Measurements from ENCODE around the gene RHOT2. TPM values are rescaled to one million over a fixed set of nuclear protein-coding genes. Genes with fewer than 3 reads are reported as not detected.

Gene RHOT2
- total and polyA plus RNA-seq, 2 donors (not counting 3 experiments of a cell fraction or from before 2014, with no cell fraction given), result 106 to 139 TPM

GRCh38 chr16:634996-635395 is 32.9 kb upstream of the RHOT2 start:
- ChIA-PET POLR2A (no interaction called here), CTCF (interaction anchor here (0.6 to 0.8 kb wide), 2 partner anchors 14 to 45 kb away, joined by 3 read pairs; partner anchors contain the start of gene RAB40C)
- Histone ChIP-seq H3K9me3 (replicated peaks; ENCODE audit: control insufficient read depth, insufficient read depth, low read length) (no peaks in the 10 kb centered on the region), H3K4me3 (replicated peaks in 1 of 3; ENCODE audit: insufficient read depth in 1 of 3, low read depth in 1 of 3, low read length in 3 of 3) (peak overlapping the region in 2 of 3 experiments; percentile 61 to 82), H3K4me1 (ENCODE audit: control insufficient read depth, extremely low read depth, insufficient read depth, low read length) (peaks cover 4% of the 10 kb centered on the region), H3K9me1 (replicated peaks; ENCODE audit: control insufficient read depth, extremely low read depth, insufficient read depth, low read length) (no peaks in the 10 kb centered on the region), H3K4me2 (ENCODE audit: insufficient read depth, low read length) (peak overlapping the region; percentile 48), H3K79me2 (ENCODE audit: control insufficient read depth, insufficient read depth, low read length) (peaks cover 8% of the 10 kb centered on the region), H3K36me3 (ENCODE audit: control insufficient read depth in 2 of 2, extremely low read depth in 1 of 2, insufficient read depth in 2 of 2, low read length in 2 of 2) (no peaks in the 10 kb centered on the region), H3K27ac (ENCODE audit: insufficient read depth, low read depth, low read length) (no peak overlapping the region), H2AFZ (ENCODE audit: low read depth, low read length) (no peak overlapping the region), H3K9ac (replicated peaks; ENCODE audit: extremely low read depth, insufficient read depth, low read length) (no peak overlapping the region), H4K20me1 (replicated peaks; ENCODE audit: control insufficient read depth, extremely low read depth, insufficient read depth, low read length) (no peaks in the 10 kb centered on the region), H3K27me3 (ENCODE audit: control insufficient read depth in 2 of 2, insufficient read depth in 2 of 2, low read length in 2 of 2) (no peaks in the 10 kb centered on the region)
- TF ChIP-seq POLR2AphosphoS5 (IDR thresholded peaks at IDR 0.05; ENCODE audit: insufficient read depth, low read depth, low read length) (no peak), JUN (IDR thresholded peaks at IDR 0.05; ENCODE audit: borderline replicate concordance, insufficient read depth, insufficient read length, low read depth) (no peak), POLR2A (IDR thresholded peaks at IDR 0.05; ENCODE audit: low read depth, low read length) (no peak), MYC (IDR thresholded peaks at IDR 0.05; ENCODE audit: low read depth, low read length) (no peak), GATA2 (IDR thresholded peaks at IDR 0.05; ENCODE audit: insufficient read depth, insufficient read length, low read depth, low read length) (no peak), FOS (IDR thresholded peaks at IDR 0.05; ENCODE audit: borderline replicate concordance, insufficient read depth, low read length) (no peak), CTCF (IDR thresholded peaks at IDR 0.05; ENCODE audit: extremely low read depth in 1 of 2, insufficient read depth in 1 of 2, low read depth in 1 of 2, low read length in 2 of 2) (no peak), MAX (IDR thresholded peaks at IDR 0.05; ENCODE audit: insufficient read depth, insufficient read length) (no peak), EZH2 (IDR thresholded peaks at IDR 0.05; ENCODE audit: borderline replicate concordance, low read depth, low read length, severe bottlenecking) (no peak)
- no TSS peak for BruUV-seq (replicated peaks)
- DNase-seq (ENCODE audit: low read depth, low spot score), result no peak
- intact Hi-C loops (cut with micrococcal nuclease), result no loop called here
- dilution Hi-C loops (cut with MboI; ENCODE audit: extremely low pct_ligation_motif_present, low sequenced_read_pairs), result no loop called here
- no peak for FAIRE-seq

All from endothelial cell of umbilical vein (primary cell).